CD4-positive, alpha-beta T cell treated with Interferon alpha-2 for 1 hour (primary cell): ENCODE measurements around the gene NOVA2.

Source experiments
- DNase-seq, 2 donors: peaks; one replicate each; pipeline ENCODE4 v3.0.0-alpha.2; 2020 to 2022

Gene NOVA2

DNA sequence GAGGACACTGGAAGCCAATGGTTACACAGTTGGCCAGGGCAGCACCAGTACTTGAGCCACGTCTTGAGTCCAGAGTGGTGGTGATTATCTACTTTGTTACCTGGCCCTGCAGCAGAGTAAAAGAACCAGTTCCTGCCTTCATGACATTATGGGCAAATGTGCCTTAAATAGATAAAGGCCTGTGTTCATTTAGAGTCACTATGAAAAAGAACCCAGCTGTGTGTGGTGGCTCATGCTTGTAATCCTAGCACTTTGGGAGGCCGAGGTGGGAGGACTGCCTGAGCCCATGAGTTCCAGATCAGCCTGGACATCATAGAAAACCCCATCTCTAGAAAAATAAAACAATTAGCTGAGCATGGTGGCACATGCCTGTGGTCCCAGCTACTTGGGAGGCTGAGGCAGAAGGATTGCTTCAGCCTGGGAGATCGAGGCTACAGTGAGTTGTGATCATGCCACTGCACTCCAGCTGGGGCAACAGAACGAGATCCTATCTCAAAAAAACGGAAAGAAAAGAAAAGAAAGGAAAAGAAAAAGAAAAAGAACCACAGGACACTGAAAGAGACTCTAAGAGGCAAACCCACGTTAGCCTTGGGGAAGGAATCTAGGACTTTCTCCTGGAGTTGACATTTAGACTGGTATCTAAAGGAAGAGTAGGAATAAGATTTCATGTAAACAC is 84.3 kb downstream of the NOVA2 start:
- DNase-seq = no peak

DNA sequence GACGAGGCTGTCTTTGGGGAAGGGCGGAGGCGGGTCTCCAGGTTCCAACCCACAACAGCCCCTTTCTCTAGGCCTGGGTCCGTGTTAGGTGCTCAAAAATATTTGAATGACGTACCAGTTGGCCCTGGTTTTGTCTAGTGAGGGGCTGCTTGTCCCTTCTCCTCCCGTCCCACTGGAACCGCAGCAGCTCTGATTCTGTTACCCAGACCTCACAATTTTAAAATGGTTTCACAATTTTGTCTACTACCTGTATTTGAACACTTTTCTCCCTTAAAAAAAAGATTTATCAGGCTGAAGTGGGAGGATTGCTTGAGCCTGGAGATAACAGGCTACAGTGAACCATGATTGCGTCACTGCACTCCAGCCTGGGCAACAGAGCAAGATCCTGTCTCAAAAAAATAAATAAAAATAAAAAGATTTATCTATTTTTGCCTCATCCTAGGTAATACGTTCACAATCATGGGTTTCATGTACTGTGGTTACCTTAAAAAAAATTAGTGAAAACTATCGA is 86.4 kb downstream of the NOVA2 start:
- no peak for DNase-seq

DNA sequence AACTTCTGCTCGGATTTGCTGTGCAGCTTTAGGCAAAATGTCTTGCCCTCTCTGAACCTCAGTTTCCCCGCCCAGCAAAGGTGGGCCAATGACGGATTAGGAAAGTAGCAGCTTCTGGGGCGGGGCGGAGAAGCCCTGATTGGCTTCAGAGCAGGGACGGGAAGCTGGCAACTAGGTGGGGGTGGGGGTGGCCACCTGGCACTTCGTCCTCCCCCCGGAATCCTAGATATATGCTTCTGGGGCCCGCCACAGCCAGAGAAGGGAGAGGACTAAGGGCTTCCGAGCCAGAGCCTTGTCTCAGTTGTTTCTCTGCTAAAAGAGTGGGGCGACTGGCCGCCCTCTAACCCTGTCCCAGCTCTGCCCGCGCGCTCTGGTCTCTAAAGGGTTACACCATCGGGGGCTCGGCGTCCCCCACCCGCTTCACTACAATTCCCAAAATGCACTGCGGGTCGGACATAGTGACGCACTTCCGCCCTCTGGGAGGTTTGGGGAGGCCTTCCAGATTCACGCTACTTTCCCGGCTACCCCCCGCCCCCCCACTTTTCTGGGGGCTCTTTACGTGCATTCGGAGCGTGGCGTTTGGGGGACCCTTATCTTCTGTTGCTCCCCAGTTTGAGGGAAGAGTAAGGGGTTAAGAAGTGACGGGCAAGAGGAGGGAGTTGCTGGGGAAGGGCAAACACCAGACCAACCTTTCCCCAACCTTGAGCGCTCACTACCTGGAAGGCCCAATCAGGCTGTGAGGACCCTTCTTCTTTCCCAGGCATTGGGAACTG is 87.1 kb downstream of the NOVA2 start:
- peak; percentile 90 to 94 for DNase-seq

DNA sequence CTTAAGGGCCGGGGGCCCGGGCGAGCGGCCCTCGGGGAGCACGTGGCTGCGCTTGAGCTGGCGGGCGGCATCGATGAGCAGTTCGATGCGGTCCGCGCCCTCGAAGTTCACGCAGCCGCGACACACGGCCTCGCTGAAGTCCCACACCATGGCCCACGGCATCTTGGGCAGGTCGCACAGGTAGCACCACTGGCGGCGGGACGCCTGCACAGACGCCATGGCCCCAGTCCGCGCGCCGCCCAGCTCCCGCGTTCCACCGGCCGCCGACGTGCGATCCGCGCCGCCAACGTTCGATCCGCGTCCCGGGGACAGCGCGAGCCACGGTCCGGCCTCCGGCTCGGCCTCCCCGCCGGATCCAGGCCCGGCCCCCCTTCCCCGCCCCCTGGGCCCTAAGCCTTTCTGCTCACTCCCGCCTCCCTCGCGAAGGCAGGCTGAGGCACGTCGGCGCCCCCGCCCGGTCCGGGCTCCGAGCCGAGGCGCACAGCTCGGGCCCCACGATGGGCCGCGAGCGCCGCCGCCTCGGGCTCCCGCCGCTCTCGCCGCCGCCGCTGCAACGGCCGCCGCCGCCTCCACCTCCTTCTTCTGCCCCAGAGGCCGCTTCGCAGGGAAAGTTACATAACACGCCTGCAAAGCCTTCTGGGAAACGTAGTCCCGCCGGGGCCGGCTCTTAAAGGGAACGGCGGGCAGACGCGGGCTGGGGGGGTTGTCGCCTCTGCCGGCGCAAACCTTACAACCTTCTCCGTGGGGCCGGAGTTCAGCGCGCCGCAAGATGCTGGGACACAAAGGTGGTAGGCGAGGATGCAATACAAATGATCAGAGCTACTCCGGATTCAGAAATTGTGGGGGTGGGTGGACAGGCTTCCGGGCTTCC is 87.9 kb downstream of the NOVA2 start, which contains the start of gene IRF2BP1:
Gene IRF2BP1 (minus strand): TSS at position 586 of the 871 bp plus-strand sequence. CDS start 367 bp downstream, at position 219.
- peak; percentile 91 to 93 for DNase-seq

DNA sequence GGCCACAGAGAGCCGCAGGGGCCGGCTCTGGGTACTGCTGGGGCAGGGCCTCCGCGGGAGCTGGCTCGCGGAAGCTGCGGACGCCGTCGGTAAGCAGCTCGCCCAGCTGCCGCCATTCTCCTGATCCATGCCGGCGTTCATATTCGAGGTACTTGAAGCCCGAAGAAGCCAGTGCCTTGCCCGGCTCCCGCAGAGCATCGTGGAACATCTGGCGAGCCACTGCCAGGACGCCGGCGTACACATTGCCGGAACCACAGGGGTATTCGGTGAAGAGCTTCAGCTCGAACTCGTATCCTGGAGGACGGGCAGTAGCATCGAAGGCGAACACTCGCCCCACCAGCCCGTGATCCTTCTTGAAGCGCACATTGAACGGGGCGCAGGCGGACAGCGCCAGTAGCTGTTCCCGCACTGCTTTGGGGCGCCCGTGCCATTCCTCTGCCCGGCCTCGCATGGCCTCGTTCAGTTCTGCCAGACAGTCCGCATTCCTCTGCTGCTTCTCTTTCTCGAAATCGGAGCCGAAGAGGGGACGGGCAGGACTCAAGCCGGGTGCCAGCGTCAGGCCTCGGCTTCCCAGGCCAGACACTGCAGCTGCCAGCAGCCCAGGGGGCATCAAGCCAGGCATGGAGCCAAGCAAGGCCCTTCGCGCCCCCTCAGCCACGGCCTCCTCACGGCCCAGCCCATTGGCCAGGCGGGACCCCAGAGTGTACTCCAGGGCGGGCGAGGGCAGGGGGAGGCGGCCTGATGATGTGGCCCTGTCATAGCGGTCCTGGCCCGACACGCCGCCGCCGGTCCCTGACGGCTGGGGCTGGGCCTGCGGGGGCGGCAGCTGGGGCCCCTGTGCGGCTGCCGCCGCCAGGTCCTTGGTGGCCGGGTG is 88.7 kb downstream of the NOVA2 start:
- no peak for DNase-seq

DNA sequence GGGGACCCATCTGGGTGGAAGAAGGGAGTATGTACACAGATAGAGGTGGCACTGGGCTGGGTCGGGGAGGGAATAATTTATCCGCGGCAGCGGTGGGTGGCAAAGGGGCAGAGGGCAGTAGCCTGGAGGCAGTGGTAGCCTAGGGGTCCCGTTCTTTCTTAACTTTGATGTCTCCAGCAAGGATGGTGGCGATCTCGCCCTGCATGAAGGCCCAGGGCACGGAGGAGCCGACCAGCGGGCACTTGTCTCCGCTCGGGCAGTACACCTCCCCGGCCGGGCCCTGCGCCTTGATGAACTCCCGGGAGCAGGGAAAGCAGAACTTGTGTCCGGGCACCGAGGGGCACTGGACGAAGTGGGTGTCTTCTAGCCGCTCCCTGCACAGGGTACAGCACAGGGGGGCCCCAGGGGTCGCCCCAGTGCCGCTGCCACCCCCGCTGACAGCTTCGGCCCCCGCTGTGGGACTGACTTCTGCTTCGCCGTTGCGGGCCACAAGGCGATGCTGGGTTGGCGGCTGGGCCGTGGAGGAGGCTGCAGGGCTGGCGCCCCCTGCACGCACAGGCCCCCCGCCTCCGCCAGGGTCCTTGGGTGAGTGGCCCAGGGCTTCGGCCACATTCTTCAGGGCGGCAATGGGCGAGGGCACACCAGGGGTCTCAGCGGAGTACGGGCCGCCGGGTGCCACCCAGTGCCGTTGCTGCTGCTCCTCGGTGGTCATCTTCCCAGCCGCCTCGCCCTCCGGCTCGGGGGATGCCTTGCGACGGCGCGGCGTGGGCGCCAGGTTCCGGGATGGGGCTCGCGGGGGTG is 89.6 kb downstream of the NOVA2 start:
- DNase-seq = no peak
